IMR-90 (cell line): ENCODE data around the gene RPTOR. TPM values are rescaled to one million over a fixed set of nuclear protein-coding genes. Genes with fewer than 3 reads are reported as not detected.

Source experiments
- ATAC-seq: fragments of 200-7000 bp; cut with Tn5 transposase; 2 replicates; pipeline ENCODE4 v1.9.1; 2020; ENCODE audit warnings: low read depth, mild to moderate bottlenecking, moderate library complexity
- BruUV-seq: library from RNA; stranded (reverse); fragments of 400-500 nt; replicated peaks from 2 replicates; lab custom pipeline; 2021; lab: Mats Ljungman, UMichigan
- CTCF ChIA-PET: fragments of 300-600 bp; formaldehyde crosslinking; extraction: SDS; loops from one replicate; lab custom pipeline; 2021; ENCODE audit warnings: antibody characterized with exemption; lab: Yijun Ruan, JAX
- POLR2A ChIA-PET: fragments of 300-600 bp; sonication (Branson Sonifier 250); formaldehyde crosslinking; loops from one replicate; lab custom pipeline; 2022; ENCODE audit warnings: antibody characterized with exemption; ENCODE audit not compliant: unreplicated experiment; lab: Charles Lee
- DNase-seq: peaks from one replicate; pipeline ENCODE4 v3.0.0; 2013
- H2AFZ ChIP-seq: replicated peaks from 2 replicates; pipeline ENCODE3; 2013; ENCODE audit warnings: low read length, mild to moderate bottlenecking; ENCODE audit not compliant: poor library complexity
- H2AK5ac ChIP-seq: 2 replicates; pipeline ENCODE4 v1.6.1; 2013; ENCODE audit warnings: low read depth, low read length, inconsistent platforms
- H2AK9ac ChIP-seq: replicated peaks from 2 replicates; pipeline ENCODE3; 2013; ENCODE audit warnings: mild to moderate bottlenecking, low read depth, low read length, moderate library complexity; ENCODE audit not compliant: poor library complexity
- H2BK120ac ChIP-seq: 2 replicates; pipeline ENCODE4 v1.6.1; 2013; ENCODE audit warnings: low read depth, low read length, inconsistent platforms
- H2BK15ac ChIP-seq: 3 replicates; pipeline ENCODE4 v1.6.1; 2013; ENCODE audit warnings: low read depth, low read length, inconsistent platforms
- H2BK20ac ChIP-seq: 2 replicates; pipeline ENCODE4 v1.6.1; 2013; ENCODE audit warnings: low read depth, mild to moderate bottlenecking, inconsistent platforms, low read length, moderate library complexity
- H2BK5ac ChIP-seq: 2 replicates; pipeline ENCODE4 v1.6.1; 2013; ENCODE audit warnings: mild to moderate bottlenecking, low read depth, low read length, inconsistent platforms; ENCODE audit not compliant: poor library complexity, severe bottlenecking
- H3K14ac ChIP-seq: replicated peaks from 2 replicates; pipeline ENCODE4 v1.6.1; 2013; ENCODE audit warnings: low read depth, low read length, inconsistent platforms
- H3K18ac ChIP-seq: 2 replicates; pipeline ENCODE4 v1.6.1; 2013; ENCODE audit warnings: low read depth, low read length, control low read depth
- H3K23ac ChIP-seq: 2 replicates; pipeline ENCODE4 v1.6.1; 2013; ENCODE audit warnings: low read depth, low read length, inconsistent platforms
- H3K27ac ChIP-seq: 2 replicates; pipeline ENCODE4 v1.5.1; 2013; ENCODE audit warnings: mild to moderate bottlenecking, control low read depth, low read length; ENCODE audit not compliant: insufficient read depth
- H3K27me3 ChIP-seq: 2 replicates; pipeline ENCODE4 v1.6.1; 2013; ENCODE audit warnings: low read length; ENCODE audit not compliant: control insufficient read depth, insufficient read depth
- H3K36me3 ChIP-seq: 2 replicates; pipeline ENCODE4 v1.6.1; 2013; ENCODE audit warnings: low read length, mixed read lengths; ENCODE audit not compliant: control insufficient read depth, insufficient read depth
- H3K4ac ChIP-seq: 2 replicates; pipeline ENCODE4 v1.6.1; 2013; ENCODE audit warnings: low read depth, low read length, inconsistent platforms
- H3K4me1 ChIP-seq: 2 replicates; pipeline ENCODE4 v1.6.1; 2013; ENCODE audit warnings: low read length, mixed read lengths; ENCODE audit not compliant: control insufficient read depth, insufficient read depth
- H3K4me2 ChIP-seq: 2 replicates; pipeline ENCODE4 v1.6.1; 2013; ENCODE audit warnings: low read depth, mild to moderate bottlenecking, control low read depth, low read length, moderate library complexity
- H3K4me3 ChIP-seq: 2 replicates; pipeline ENCODE4 v1.5.1; 2013; ENCODE audit warnings: low read depth, mild to moderate bottlenecking, control low read depth, low read length, moderate library complexity; ENCODE audit not compliant: insufficient read depth
- H3K56ac ChIP-seq: 2 replicates; pipeline ENCODE4 v1.6.1; 2013; ENCODE audit warnings: low read length, inconsistent platforms; ENCODE audit not compliant: insufficient read depth; ENCODE audit errors: extremely low read depth
- H3K79me1 ChIP-seq, 2 experiments: 2 replicates each; pipeline ENCODE4 v1.6.1; 2013; ENCODE audit warnings: low read length in 2 of 2, inconsistent platforms in 1 of 2, low read depth in 1 of 2
- H3K9ac ChIP-seq: 2 replicates; pipeline ENCODE4 v1.6.1; 2013; ENCODE audit warnings: low read depth, low read length, control low read depth
- H3K9me1 ChIP-seq: 2 replicates; pipeline ENCODE4 v1.6.1; 2013; ENCODE audit warnings: low read length, inconsistent platforms; ENCODE audit not compliant: insufficient read depth
- H3K9me3 ChIP-seq: 2 replicates; pipeline ENCODE4 v1.6.1; 2013; ENCODE audit warnings: low read length; ENCODE audit not compliant: control insufficient read depth, insufficient read depth
- H4K20me1 ChIP-seq: 2 replicates; pipeline ENCODE4 v1.6.1; 2013; ENCODE audit warnings: low read length, inconsistent platforms; ENCODE audit not compliant: insufficient read depth
- H4K5ac ChIP-seq: 2 replicates; pipeline ENCODE4 v1.6.1; 2013; ENCODE audit warnings: mild to moderate bottlenecking, low read depth, low read length, control low read depth
- H4K8ac ChIP-seq, 2 experiments: 2 replicates each; pipeline ENCODE4 v1.6.1; 2013; ENCODE audit warnings: low read depth in 2 of 2, low read length in 2 of 2, control low read depth in 1 of 2, inconsistent platforms in 1 of 2
- H4K91ac ChIP-seq: 2 replicates; pipeline ENCODE4 v1.6.1; 2013; ENCODE audit warnings: low read depth, low read length, inconsistent platforms; ENCODE audit not compliant: insufficient read depth
- CEBPB ChIP-seq: IDR thresholded peaks from 2 replicates; pipeline ENCODE4 v1.6.1; 2012; ENCODE audit warnings: low read depth, low read length, improper control_type of control experiment
- CHD1 ChIP-seq: IDR thresholded peaks from 2 replicates; pipeline ENCODE4 v1.6.1; 2012; ENCODE audit warnings: low read depth, low read length, improper control_type of control experiment
- MAFK ChIP-seq: IDR thresholded peaks from 2 replicates; pipeline ENCODE4 v1.6.1; 2012; ENCODE audit warnings: low read depth, low read length, improper control_type of control experiment
- MAZ ChIP-seq: IDR thresholded peaks from 2 replicates; pipeline ENCODE4 v1.6.1; 2012; ENCODE audit warnings: low read depth, mild to moderate bottlenecking, low read length, improper control_type of control experiment, moderate library complexity, borderline replicate concordance
- MXI1 ChIP-seq: IDR thresholded peaks from 2 replicates; pipeline ENCODE4 v1.6.1; 2012; ENCODE audit warnings: low read depth, mild to moderate bottlenecking, low read length, moderate library complexity, borderline replicate concordance
- NFE2L2 ChIP-seq: fragments of 150-350 bp; IDR thresholded peaks from 2 replicates; pipeline ENCODE4 v1.6.1; 2016; ENCODE audit warnings: low read depth, mild to moderate bottlenecking, low read length
- POLR2A ChIP-seq: IDR thresholded peaks from 2 replicates; pipeline ENCODE4 v1.6.1; 2012; ENCODE audit warnings: mild to moderate bottlenecking, low read depth, low read length
- RAD21 ChIP-seq: IDR thresholded peaks from 2 replicates; pipeline ENCODE4 v1.6.1; 2012; ENCODE audit warnings: low read length, improper control_type of control experiment
- RCOR1 ChIP-seq: IDR thresholded peaks from 2 replicates; pipeline ENCODE4 v1.6.1; 2012; ENCODE audit warnings: mild to moderate bottlenecking, low read length, improper control_type of control experiment; ENCODE audit not compliant: insufficient replicate concordance
- RFX5 ChIP-seq: IDR thresholded peaks from 2 replicates; pipeline ENCODE4 v1.8.0; 2012; ENCODE audit warnings: low read depth, mild to moderate bottlenecking, low read length, moderate library complexity
- WGBS, 2 experiments: methylation state at CpG; one replicate each; pipeline versions ENCODE4 v1.1.5 to v1.1.7; 2013; ENCODE audit warnings: missing lambda C conversion rate in 2 of 2; ENCODE audit not compliant: insufficient read length in 1 of 2; ENCODE audit errors: extremely low coverage in 2 of 2; 5-methylcytosine and 5-hydroxymethylcytosine counted together
- dilution Hi-C: fragments of 300-500 bp; cut with HindIII; formaldehyde crosslinking; loops from one replicate; pipeline ENCODE4 v1.14.3; 2018; ENCODE audit warnings: low sequenced_read_pairs; ENCODE audit not compliant: unreplicated experiment
- in situ Hi-C: fragments of 300-500 bp; cut with MboI; formaldehyde crosslinking; loops from 3 replicates; pipeline ENCODE4 v1.14.3; 2019; ENCODE audit warnings: low sequenced_read_pairs, inconsistent platforms, mixed read lengths
- intact Hi-C: fragments of 100-400 bp; cut with micrococcal nuclease; formaldehyde crosslinking; loops from 2 replicates; pipeline ENCODE4 v1.10.0; 2022
- polyA plus RNA-seq, 3 experiments: library from polyadenylated mRNA; depleted of rRNA; stranded (reverse); fragments of >200 nt; gene quantifications; 2 replicates each; pipeline ENCODE4 v1.2.3, GENCODE V29; 2012; ENCODE audit warnings: low replicate concordance in 1 of 3
- total RNA-seq: library from RNA; depleted of rRNA; stranded (reverse); fragments of >200 nt; gene quantifications from 2 replicates; pipeline ENCODE4 v1.2.3, GENCODE V29; 2012
- TF ChIP-seq, protein P1 (sequence below): fragments of 150-350 bp; IDR thresholded peaks from 2 replicates; pipeline ENCODE4 v1.6.1; 2017; ENCODE audit warnings: mild to moderate bottlenecking, antibody characterized with exemption, low read length, low read depth

Gene RPTOR
- total and polyA plus RNA-seq, 2 of the 4 experiments (the other 2 are of a cell fraction) = 10.8 to 14.7 TPM

- no peak for TF ChIP-seq RAD21
Observed at GRCh38 chr17:80726558-80727408, 182.1 kb downstream of the RPTOR start (continued).

DNA sequence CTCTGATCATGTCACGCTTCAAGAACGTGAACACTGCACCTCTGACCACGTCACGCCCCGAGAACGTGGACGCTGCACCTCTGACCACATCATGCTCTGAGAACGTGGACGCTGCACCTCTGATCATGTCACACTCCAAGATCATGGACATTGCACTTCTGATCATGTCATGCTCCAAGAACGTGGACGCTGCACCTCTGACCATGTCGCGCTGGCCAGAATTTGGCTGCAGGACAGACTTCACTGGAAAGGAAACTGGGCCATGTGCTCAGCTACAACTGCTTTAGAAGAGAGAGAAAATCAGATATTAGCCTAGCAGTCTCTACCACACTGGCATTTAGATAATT, 182.7 kb downstream of the RPTOR start:
- H2BK15ac ChIP-seq = no peak overlapping the region
- no TSS peak for BruUV-seq
- no peaks in the 10 kb centered on the region for H3K36me3 ChIP-seq
- no peak overlapping the region for H4K91ac ChIP-seq
- H2BK5ac ChIP-seq = no peak overlapping the region
- ChIA-PET CTCF (no interaction called here), POLR2A (no interaction called here)
- H3K9me3 ChIP-seq = no peaks in the 10 kb centered on the region
- no peak overlapping the region for H3K56ac ChIP-seq
- H3K4ac ChIP-seq = 0 out of 2 replicates have a peak overlapping the region, but pooled peaks have one; percentile 27
- no peak overlapping the region for H2BK120ac ChIP-seq
- no peak overlapping the region for H2AK9ac ChIP-seq
- no peak overlapping the region for H2BK20ac ChIP-seq
- ATAC-seq (no peak), DNase-seq (no peak)
- intact Hi-C loops (no loop called here), dilution Hi-C loops (no loop called here), in situ Hi-C loops (no loop called here)
- H3K27ac ChIP-seq = no peak overlapping the region
- H3K9me1 ChIP-seq = peaks cover 27% of the 10 kb centered on the region
- no peak overlapping the region for H3K4me2 ChIP-seq
- no peak overlapping the region for H3K18ac ChIP-seq
- H4K5ac ChIP-seq = no peak overlapping the region
- peak overlapping the region; percentile 20; the same call in 1 of the 2 replicates for H2AK5ac ChIP-seq
- no peak overlapping the region for H3K23ac ChIP-seq
- WGBS, 2 experiments = 94% methylated on average over 9 of the region's 13 CpGs; no CpG with 5 or more reads in 1 of the 2 experiments
- no peak overlapping the region for H4K8ac ChIP-seq
- H3K4me1 ChIP-seq = peaks cover 25% of the 10 kb centered on the region
- no peak overlapping the region for H3K14ac ChIP-seq
- no peak overlapping the region for H2AFZ ChIP-seq
- TF ChIP-seq NFE2L2 (no peak), CEBPB (no peak), RCOR1 (no peak), MAFK (no peak), CHD1 (no peak), MAZ (no peak), POLR2A (no peak), MXI1 (no peak), RFX5 (no peak)
- TF ChIP-seq, protein P1, sequence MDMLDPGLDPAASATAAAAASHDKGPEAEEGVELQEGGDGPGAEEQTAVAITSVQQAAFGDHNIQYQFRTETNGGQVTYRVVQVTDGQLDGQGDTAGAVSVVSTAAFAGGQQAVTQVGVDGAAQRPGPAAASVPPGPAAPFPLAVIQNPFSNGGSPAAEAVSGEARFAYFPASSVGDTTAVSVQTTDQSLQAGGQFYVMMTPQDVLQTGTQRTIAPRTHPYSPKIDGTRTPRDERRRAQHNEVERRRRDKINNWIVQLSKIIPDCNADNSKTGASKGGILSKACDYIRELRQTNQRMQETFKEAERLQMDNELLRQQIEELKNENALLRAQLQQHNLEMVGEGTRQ = no peak
- no peaks in the 10 kb centered on the region for H4K20me1 ChIP-seq
- H3K4me3 ChIP-seq = no peak overlapping the region
- peaks cover 43 to 83% of the 10 kb centered on the region in 2 experiments for H3K79me1 ChIP-seq
- H3K27me3 ChIP-seq = no peaks in the 10 kb centered on the region
- H3K9ac ChIP-seq = no peak overlapping the region
